ENCODE data around the gene NTRK2. TPM values are rescaled to one million over a fixed set of nuclear protein-coding genes. Genes with fewer than 3 reads are reported as not detected.
"Not testable (repeated sequence)": the region's sequence is repeated elsewhere in the genome, so short reads cannot be mapped to it uniquely, and the experiment has no call there.

Gene NTRK2
- total RNA-seq, 1 donor from 2014 or later: 65.0 TPM

DNA sequence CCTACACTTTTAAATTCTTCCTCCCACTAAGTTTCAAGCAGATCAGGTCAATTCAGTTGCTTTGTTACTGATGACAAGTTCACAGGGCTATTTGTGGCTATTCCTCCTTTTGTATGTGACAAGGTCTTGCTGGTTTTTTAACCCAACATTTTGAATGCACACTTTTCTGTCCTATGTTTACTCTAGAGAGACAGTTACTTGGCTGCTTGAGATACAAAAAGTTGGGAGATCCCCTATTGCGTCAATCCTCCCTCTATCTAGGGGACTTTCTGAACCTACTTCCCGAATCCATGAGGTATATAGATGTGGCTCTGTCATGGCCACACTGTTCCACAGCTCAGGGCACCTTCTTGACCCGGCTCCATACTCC is 386.7 kb downstream of the NTRK2 start:
- no peak for DNase-seq (ENCODE audit: low spot score in 2 of 2, unreplicated experiment in 2 of 2)
- Mint-ChIP-seq H3K36me3 (no peaks in the 10 kb centered on the region), H3K4me1 (peaks cover 8% of the 10 kb centered on the region), H3K9me3 (no peaks in the 10 kb centered on the region), H3K4me3 (no peak overlapping the region), H3K27ac (no peak overlapping the region), H3K27me3 (ENCODE audit: low read depth) (no peaks in the 10 kb centered on the region)
- TF ChIP-seq, protein P1, sequence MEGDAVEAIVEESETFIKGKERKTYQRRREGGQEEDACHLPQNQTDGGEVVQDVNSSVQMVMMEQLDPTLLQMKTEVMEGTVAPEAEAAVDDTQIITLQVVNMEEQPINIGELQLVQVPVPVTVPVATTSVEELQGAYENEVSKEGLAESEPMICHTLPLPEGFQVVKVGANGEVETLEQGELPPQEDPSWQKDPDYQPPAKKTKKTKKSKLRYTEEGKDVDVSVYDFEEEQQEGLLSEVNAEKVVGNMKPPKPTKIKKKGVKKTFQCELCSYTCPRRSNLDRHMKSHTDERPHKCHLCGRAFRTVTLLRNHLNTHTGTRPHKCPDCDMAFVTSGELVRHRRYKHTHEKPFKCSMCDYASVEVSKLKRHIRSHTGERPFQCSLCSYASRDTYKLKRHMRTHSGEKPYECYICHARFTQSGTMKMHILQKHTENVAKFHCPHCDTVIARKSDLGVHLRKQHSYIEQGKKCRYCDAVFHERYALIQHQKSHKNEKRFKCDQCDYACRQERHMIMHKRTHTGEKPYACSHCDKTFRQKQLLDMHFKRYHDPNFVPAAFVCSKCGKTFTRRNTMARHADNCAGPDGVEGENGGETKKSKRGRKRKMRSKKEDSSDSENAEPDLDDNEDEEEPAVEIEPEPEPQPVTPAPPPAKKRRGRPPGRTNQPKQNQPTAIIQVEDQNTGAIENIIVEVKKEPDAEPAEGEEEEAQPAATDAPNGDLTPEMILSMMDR (IDR thresholded peaks at IDR 0.05; ENCODE audit: unreplicated experiment): no peak

DNA sequence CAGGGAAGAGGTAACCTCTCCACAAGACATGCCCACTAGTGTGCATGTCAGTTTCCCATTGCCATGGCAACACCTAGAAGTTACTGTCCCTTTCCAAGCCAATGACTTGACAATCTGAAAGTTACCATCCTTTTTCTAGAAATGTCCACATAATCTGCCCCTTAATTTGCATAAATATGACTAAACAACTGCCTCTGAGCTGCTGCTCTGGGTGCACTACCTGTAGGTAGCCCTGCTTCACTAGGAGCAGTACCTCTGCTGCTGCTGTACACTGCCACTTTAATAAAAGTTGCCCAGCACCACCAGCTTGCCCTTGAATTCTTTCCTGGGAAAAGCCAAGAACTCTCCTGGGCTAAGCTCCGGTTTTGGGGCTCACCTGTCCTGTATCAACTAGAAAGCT is 392.4 kb downstream of the NTRK2 start:
- TF ChIP-seq, protein P1 (IDR thresholded peaks at IDR 0.05; ENCODE audit: unreplicated experiment): no peak
- peaks cover 11% of the 10 kb centered on the region for H3K4me1 Mint-ChIP-seq
- H3K27me3 Mint-ChIP-seq (ENCODE audit: low read depth): no peaks in the 10 kb centered on the region
- H3K36me3 Mint-ChIP-seq: no peaks in the 10 kb centered on the region
- H3K4me3 Mint-ChIP-seq: no peak overlapping the region
- no peaks in the 10 kb centered on the region for H3K9me3 Mint-ChIP-seq
- no peak overlapping the region for H3K27ac Mint-ChIP-seq
- DNase-seq (ENCODE audit: low spot score in 2 of 2, unreplicated experiment in 2 of 2): no peak

DNA sequence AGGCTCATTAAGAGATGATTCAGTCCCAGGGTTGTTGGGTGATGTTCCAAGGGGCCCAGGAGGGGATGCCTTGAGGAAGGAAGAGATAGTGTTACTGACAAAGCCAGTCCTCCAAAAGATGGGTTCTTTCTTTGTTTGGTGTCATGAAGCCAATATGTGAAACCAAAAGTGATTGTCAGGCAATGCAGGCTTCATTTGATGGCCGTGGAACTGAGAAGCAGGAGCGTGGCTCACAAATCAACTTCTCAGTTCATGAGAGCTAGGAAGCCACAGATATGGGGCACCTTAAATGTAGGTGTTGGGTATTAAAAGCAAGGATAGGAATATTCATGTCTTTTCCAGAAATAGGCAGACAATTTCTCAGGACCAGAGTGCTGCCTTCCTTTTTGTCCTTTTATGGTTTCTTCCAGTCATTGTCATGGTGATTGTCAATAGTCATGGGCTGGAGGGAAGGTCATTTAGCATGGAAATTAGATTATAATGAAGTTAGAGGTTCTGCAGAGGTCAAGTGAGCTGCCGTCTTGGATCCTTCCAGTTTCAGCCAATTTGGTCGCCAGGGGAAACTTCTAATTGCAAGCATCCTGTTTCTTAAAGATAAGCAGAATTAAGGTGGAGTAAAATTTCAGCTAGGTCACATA is 393.0 kb downstream of the NTRK2 start:
- Mint-ChIP-seq H3K4me1 (peaks cover 11% of the 10 kb centered on the region), H3K4me3 (no peak overlapping the region), H3K9me3 (no peaks in the 10 kb centered on the region), H3K36me3 (no peaks in the 10 kb centered on the region), H3K27me3 (ENCODE audit: low read depth) (no peaks in the 10 kb centered on the region), H3K27ac (no peak overlapping the region)
- DNase-seq (ENCODE audit: low spot score in 2 of 2, unreplicated experiment in 2 of 2): no peak
- TF ChIP-seq, protein P1 (IDR thresholded peaks at IDR 0.05; ENCODE audit: unreplicated experiment): no peak

GRCh38 chr9:85064811-85065371 is 395.4 kb downstream of the NTRK2 start:
- Mint-ChIP-seq H3K9me3 (peaks cover 8% of the 10 kb centered on the region), H3K36me3 (no peaks in the 10 kb centered on the region), H3K27me3 (ENCODE audit: low read depth) (peaks cover 2% of the 10 kb centered on the region), H3K27ac (no peak overlapping the region), H3K4me3 (no peak overlapping the region), H3K4me1 (peaks cover 11% of the 10 kb centered on the region)
- DNase-seq (ENCODE audit: low spot score in 2 of 2, unreplicated experiment in 2 of 2): no peak
- TF ChIP-seq, protein P1 (IDR thresholded peaks at IDR 0.05; ENCODE audit: unreplicated experiment): no peak

GRCh38 chr9:85067792-85068191 is 398.3 kb downstream of the NTRK2 start:
- H3K9me3 Mint-ChIP-seq: peaks cover 8% of the 10 kb centered on the region
- H3K36me3 Mint-ChIP-seq: no peaks in the 10 kb centered on the region
- TF ChIP-seq, protein P1 (IDR thresholded peaks at IDR 0.05; ENCODE audit: unreplicated experiment): no peak
- DNase-seq (ENCODE audit: low spot score in 2 of 2, unreplicated experiment in 2 of 2): no peak
- H3K4me3 Mint-ChIP-seq: no peak overlapping the region
- peaks cover 2% of the 10 kb centered on the region for H3K27me3 Mint-ChIP-seq (ENCODE audit: low read depth)
- peaks cover 11% of the 10 kb centered on the region for H3K4me1 Mint-ChIP-seq
- H3K27ac Mint-ChIP-seq: no peak overlapping the region

DNA sequence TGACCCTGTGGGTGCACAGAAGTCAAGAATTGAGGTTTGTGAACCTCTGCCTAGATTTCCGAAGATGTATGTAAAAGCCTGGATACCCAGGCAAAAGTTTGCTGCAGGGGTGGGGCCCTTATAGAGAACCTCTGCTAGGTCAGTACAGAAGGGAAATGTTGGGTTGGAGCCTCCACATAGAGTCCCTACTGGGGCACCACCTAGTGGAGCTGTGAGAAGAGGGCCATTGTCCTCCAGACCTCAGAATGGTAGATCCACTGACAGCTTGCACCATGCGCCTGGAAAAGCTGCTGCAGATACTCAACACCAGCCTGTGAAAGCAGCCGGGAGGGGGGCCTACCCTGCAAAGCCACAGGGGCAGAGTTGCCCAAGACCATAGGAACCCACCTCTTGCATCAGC is 399.9 kb downstream of the NTRK2 start:
- H3K9me3 Mint-ChIP-seq; H3K27ac Mint-ChIP-seq; H3K27me3 Mint-ChIP-seq (ENCODE audit: low read depth); H3K36me3 Mint-ChIP-seq; H3K4me3 Mint-ChIP-seq; DNase-seq (ENCODE audit: low spot score in 2 of 2, unreplicated experiment in 2 of 2): not testable (repeated sequence)
- H3K4me1 Mint-ChIP-seq: peaks cover 11% of the 10 kb centered on the region
